ENCODE measurements around the gene CYP4B1. TPM values are rescaled to one million over a fixed set of nuclear protein-coding genes. Genes with fewer than 3 reads are reported as not detected.

Gene CYP4B1
- total RNA-seq, 2 donors from 2014 or later: 1.2 TPM; not detected in 1

- no peak for TF ChIP-seq CTCF (IDR thresholded peaks at IDR 0.05)
- intact Hi-C loops (cut with DNase I): no loop called here
- H3K27ac ChIP-seq: no peak overlapping the region
- H3K27me3 ChIP-seq: no peaks in the 10 kb centered on the region
- H3K4me3 ChIP-seq: no peak overlapping the region
- no peak for DNase-seq
- no peak overlapping the region for H3K9ac ChIP-seq (ENCODE audit: low read depth in 2 of 2, low read length in 2 of 2)
- H3K9me3 ChIP-seq: no peaks in the 10 kb centered on the region
- no peaks in the 10 kb centered on the region for H3K4me1 ChIP-seq
- no peaks in the 10 kb centered on the region for H3K36me3 ChIP-seq
Observed at GRCh38 chr1:46767649-46768282, 31.1 kb upstream of the CYP4B1 start.

GRCh38 chr1:46768445-46768844 lies 30.4 kb upstream of the CYP4B1 start:
- no peak overlapping the region for H3K27ac ChIP-seq
- H3K27me3 ChIP-seq: no peaks in the 10 kb centered on the region
- no peak for DNase-seq
- no peak for TF ChIP-seq CTCF (IDR thresholded peaks at IDR 0.05)
- H3K9me3 ChIP-seq: no peaks in the 10 kb centered on the region
- intact Hi-C loops (cut with DNase I): no loop called here
- H3K9ac ChIP-seq (ENCODE audit: low read depth in 2 of 2, low read length in 2 of 2): no peak overlapping the region
- no peak overlapping the region for H3K4me3 ChIP-seq
- H3K4me1 ChIP-seq: no peaks in the 10 kb centered on the region
- no peaks in the 10 kb centered on the region for H3K36me3 ChIP-seq

GRCh38 chr1:46769028-46769740 lies 29.7 kb upstream of the CYP4B1 start:
- no peak overlapping the region for H3K4me3 ChIP-seq
- intact Hi-C loops (cut with DNase I): no loop called here
- H3K27ac ChIP-seq: no peak overlapping the region
- H3K9ac ChIP-seq (ENCODE audit: low read depth in 2 of 2, low read length in 2 of 2): no peak overlapping the region
- DNase-seq: no peak
- no peaks in the 10 kb centered on the region for H3K27me3 ChIP-seq
- no peaks in the 10 kb centered on the region for H3K9me3 ChIP-seq
- H3K4me1 ChIP-seq: no peaks in the 10 kb centered on the region
- no peak for TF ChIP-seq CTCF (IDR thresholded peaks at IDR 0.05)
- no peaks in the 10 kb centered on the region for H3K36me3 ChIP-seq

- no peak for TF ChIP-seq CTCF (IDR thresholded peaks at IDR 0.05)
- no peaks in the 10 kb centered on the region for H3K27me3 ChIP-seq
- H3K4me1 ChIP-seq: no peaks in the 10 kb centered on the region
- no peaks in the 10 kb centered on the region for H3K36me3 ChIP-seq
- H3K9me3 ChIP-seq: no peaks in the 10 kb centered on the region
- H3K4me3 ChIP-seq: no peak overlapping the region
- no peak overlapping the region for H3K9ac ChIP-seq (ENCODE audit: low read depth in 2 of 2, low read length in 2 of 2)
- no peak for DNase-seq
- intact Hi-C loops (cut with DNase I): no loop called here
- no peak overlapping the region for H3K27ac ChIP-seq
Observed at GRCh38 chr1:46770541-46770940, 28.3 kb upstream of the CYP4B1 start.

- DNase-seq: no peak
- Histone ChIP-seq H3K9me3 (no peaks in the 10 kb centered on the region), H3K9ac (ENCODE audit: low read depth in 2 of 2, low read length in 2 of 2) (no peak overlapping the region), H3K27me3 (no peaks in the 10 kb centered on the region), H3K27ac (no peak overlapping the region), H3K4me3 (no peak overlapping the region), H3K36me3 (no peaks in the 10 kb centered on the region), H3K4me1 (no peaks in the 10 kb centered on the region)
- intact Hi-C loops (cut with DNase I): no loop called here
- no peak for TF ChIP-seq CTCF (IDR thresholded peaks at IDR 0.05)
Observed at GRCh38 chr1:46772571-46772970, 26.3 kb upstream of the CYP4B1 start.
